ENCODE results near the gene QRICH2. TPM values are rescaled to one million over a fixed set of nuclear protein-coding genes. Genes with fewer than 3 reads are reported as not detected.
A peak's percentile ranks its signal among the peaks of the same experiment; 100 is the strongest.
"Not testable (repeated sequence)": the region's sequence is repeated elsewhere in the genome, so short reads cannot be mapped to it uniquely, and the experiment has no call there.

The QRICH2 gene
- total RNA-seq, 1 donor from 2014 or later = 3.4 TPM

- TF ChIP-seq CTCF (IDR thresholded peaks at IDR 0.05) = no peak
- no peak overlapping the region for H3K4me3 ChIP-seq
- H3K36me3 ChIP-seq = no peaks in the 10 kb centered on the region
- ATAC-seq = no peak
- peaks cover 29% of the 10 kb centered on the region for H3K4me1 ChIP-seq
- no peaks in the 10 kb centered on the region for H3K27me3 ChIP-seq
- intact Hi-C loops (cut with DNase I) = no loop called here
- no peak overlapping the region for H3K27ac ChIP-seq
- no peaks in the 10 kb centered on the region for H3K9me3 ChIP-seq
- DNase-seq = no peak
These were observed 47.4 kb downstream of the QRICH2 start for GRCh38 chr17:76260669-76261068.

- H3K36me3 ChIP-seq = no peaks in the 10 kb centered on the region
- ATAC-seq (no peak), DNase-seq (no peak)
- intact Hi-C loops (cut with DNase I) = no loop called here
- H3K27ac ChIP-seq = peak overlapping the region; percentile 36
- H3K4me1 ChIP-seq = peaks cover 29% of the 10 kb centered on the region
- no peaks in the 10 kb centered on the region for H3K27me3 ChIP-seq
- no peaks in the 10 kb centered on the region for H3K9me3 ChIP-seq
- no peak overlapping the region for H3K4me3 ChIP-seq
- no peak for TF ChIP-seq CTCF (IDR thresholded peaks at IDR 0.05)
These were observed 47.9 kb downstream of the QRICH2 start for GRCh38 chr17:76260220-76260619.

- ATAC-seq; DNase-seq; H3K36me3 ChIP-seq; H3K9me3 ChIP-seq; intact Hi-C loops (cut with DNase I); H3K27ac ChIP-seq; H3K27me3 ChIP-seq; H3K4me3 ChIP-seq: not testable (repeated sequence)
- H3K4me1 ChIP-seq = peaks cover 25% of the 10 kb centered on the region
These were observed 51.5 kb downstream of the QRICH2 start for GRCh38 chr17:76256430-76257050.

GRCh38 chr17:76255801-76256429 lies 52.2 kb downstream of the QRICH2 start:
- intact Hi-C loops (cut with DNase I) = no loop called here
- ATAC-seq = no peak
- Histone ChIP-seq H3K27me3 (no peaks in the 10 kb centered on the region), H3K27ac (no peak overlapping the region), H3K4me3 (no peak overlapping the region), H3K36me3 (no peaks in the 10 kb centered on the region), H3K9me3 (no peaks in the 10 kb centered on the region), H3K4me1 (peaks cover 29% of the 10 kb centered on the region)
- no peak for TF ChIP-seq CTCF (IDR thresholded peaks at IDR 0.05)
- no peak for DNase-seq

- no peak for DNase-seq
- no peak for ATAC-seq
These were observed 53.8 kb downstream of the QRICH2 start for GRCh38 chr17:76254275-76254674.

More at GRCh38 chr17:76254275-76254674, 53.8 kb downstream of the QRICH2 start:
- H3K4me1 ChIP-seq = peaks cover 26% of the 10 kb centered on the region
- TF ChIP-seq CTCF (IDR thresholded peaks at IDR 0.05) = no peak
- no peak overlapping the region for H3K27ac ChIP-seq
- no peaks in the 10 kb centered on the region for H3K9me3 ChIP-seq
- intact Hi-C loops (cut with DNase I) = no loop called here
- no peaks in the 10 kb centered on the region for H3K36me3 ChIP-seq
- H3K27me3 ChIP-seq = no peaks in the 10 kb centered on the region
- no peak overlapping the region for H3K4me3 ChIP-seq

All from upper lobe of right lung (tissue), 1 donor.